A549 (cell line): ENCODE results near the gene DRC3.

Source experiments
- CHD4 ChIP-seq: fragments of 200-600 bp; sonication (generic); IDR thresholded peaks from 2 replicates; pipeline ENCODE4 v1.6.1; 2016; ENCODE audit warnings: antibody characterized with exemption, mild to moderate bottlenecking, borderline replicate concordance
- CTCF ChIP-seq: fragments of >200 bp; sonication (Bioruptor Twin); formaldehyde crosslinking; IDR thresholded peaks from 3 replicates; pipeline ENCODE4 v1.5.1; 2016
- EP300 ChIP-seq, 2 experiments: fragments of >200 bp; sonication (Bioruptor Twin); formaldehyde crosslinking; IDR thresholded peaks; 2 replicates in 1 of 2; 3 replicates in 1 of 2; pipeline ENCODE4 v1.6.1; 2016 to 2017
- FOSL2 ChIP-seq, 2 experiments: fragments of 450-650 bp in 1 of 2; fragments of >200 bp in 1 of 2; sonication (Bioruptor Twin) in 1 of 2; formaldehyde crosslinking; IDR thresholded peaks; 2 replicates each; pipeline versions ENCODE4 v1.5.0 to v1.6.1; 2016 to 2020; ENCODE audit warnings: mild to moderate bottlenecking in 1 of 2, moderate library complexity in 1 of 2
- HDAC2 ChIP-seq: fragments of 200-600 bp; sonication (generic); IDR thresholded peaks from 2 replicates; pipeline ENCODE4 v1.6.1; 2016
- JUN ChIP-seq, 2 experiments: fragments of >200 bp; sonication (Bioruptor Twin); formaldehyde crosslinking; IDR thresholded peaks; 2 replicates in 1 of 2; 3 replicates in 1 of 2; pipeline ENCODE4 v1.6.1; 2016 to 2017
- MAFK ChIP-seq: fragments of 450-650 bp; IDR thresholded peaks from 2 replicates; pipeline ENCODE4 v1.6.1; 2014; ENCODE audit not compliant: partially characterized antibody
- MAX ChIP-seq: IDR thresholded peaks from 2 replicates; pipeline ENCODE4 v1.6.1; 2012
- POLR2A ChIP-seq: IDR thresholded peaks from 2 replicates; pipeline ENCODE4 v1.6.1; 2012; ENCODE audit warnings: mild to moderate bottlenecking, low read length
- RCOR1 ChIP-seq: fragments of 150-350 bp; IDR thresholded peaks from 2 replicates; pipeline ENCODE4 v1.6.1; 2014; ENCODE audit warnings: antibody characterized with exemption, low read length, low read depth
- REST ChIP-seq: fragments of 200-600 bp; sonication (generic); IDR thresholded peaks from 2 replicates; pipeline ENCODE4 v1.6.1; 2016; ENCODE audit warnings: antibody characterized with exemption, mild to moderate bottlenecking, moderate library complexity
- RFX5 ChIP-seq: fragments of 450-650 bp; IDR thresholded peaks from 2 replicates; pipeline ENCODE4 v1.7.1; 2014; ENCODE audit warnings: antibody characterized with exemption, mild to moderate bottlenecking, moderate library complexity
- SMC3 ChIP-seq: fragments of >200 bp; sonication (Bioruptor Twin); formaldehyde crosslinking; IDR thresholded peaks from 3 replicates; pipeline ENCODE4 v1.6.1; 2018; ENCODE audit warnings: inconsistent platforms
- TFCP2L1 ChIP-seq: fragments of 250-450 bp; sonication (Bioruptor Pico); IDR thresholded peaks from 2 replicates; pipeline ENCODE4 v1.5.0; 2021; ENCODE audit warnings: mild to moderate bottlenecking

GRCh38 chr17:18045691-18046350 lies 73.2 kb downstream of the DRC3 start:
- TF ChIP-seq MAFK (no peak), CTCF (no peak), JUN (IDR thresholded peaks at IDR 0.05) (no peak), EP300 (IDR thresholded peaks at IDR 0.05) (no peak), POLR2A (no peak), REST (no peak), HDAC2 (no peak), RCOR1 (no peak), TFCP2L1 (no peak), SMC3 (no peak), FOSL2 (IDR thresholded peaks at IDR 0.05) (no peak), FOSL2 (CRISPR knock-in tag; IDR thresholded peaks at IDR 0.05) (no peak), MAX (no peak), RFX5 (no peak), CHD4 (no peak)
